GM21619 (cell line): ENCODE results near the gene NEURL1.

Experiments used
- ATAC-seq: cut with Tn5 transposase; IDR thresholded peaks from one replicate; pipeline ENCODE4 v1.9.1; 2021; ENCODE audit not compliant: unreplicated experiment

The NEURL1 gene

DNA sequence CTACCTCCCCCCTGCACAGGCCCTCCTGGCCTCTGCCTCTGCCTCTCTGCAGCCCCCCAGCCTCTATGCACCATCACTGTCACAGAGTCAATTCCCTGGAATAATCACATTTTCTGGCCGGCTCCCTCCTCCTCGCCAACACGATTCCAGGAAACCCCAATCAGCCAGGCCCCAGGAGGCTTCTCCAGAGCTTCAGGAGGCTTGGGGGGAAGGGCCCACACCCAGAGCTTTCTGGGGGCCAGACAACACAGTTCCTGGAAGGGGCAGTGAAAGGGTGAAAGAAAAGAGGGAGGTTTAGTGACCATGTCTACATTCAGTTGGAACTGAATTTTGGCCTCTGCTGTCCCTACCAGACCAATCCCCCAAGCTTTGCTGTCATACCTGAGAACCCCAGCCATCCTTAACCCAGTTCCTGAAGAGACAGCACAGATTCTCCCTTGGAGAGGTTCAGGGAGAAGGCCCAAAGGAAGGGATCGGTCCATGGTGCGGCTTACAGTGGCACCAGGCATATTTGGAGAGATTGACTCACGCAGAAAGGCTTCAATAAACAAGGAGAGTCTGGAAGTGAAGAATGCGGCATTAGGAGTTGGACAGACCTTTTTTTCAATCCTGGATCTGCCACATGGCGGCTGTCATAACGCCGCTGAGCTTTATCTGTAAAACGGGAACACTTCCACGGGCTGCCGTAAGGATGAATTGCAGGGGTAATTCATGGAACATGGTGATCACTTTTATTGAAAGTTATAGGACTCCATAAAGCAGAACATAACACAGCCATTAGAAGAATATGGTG is 89.0 kb downstream of the NEURL1 start:
- no peak for ATAC-seq

DNA sequence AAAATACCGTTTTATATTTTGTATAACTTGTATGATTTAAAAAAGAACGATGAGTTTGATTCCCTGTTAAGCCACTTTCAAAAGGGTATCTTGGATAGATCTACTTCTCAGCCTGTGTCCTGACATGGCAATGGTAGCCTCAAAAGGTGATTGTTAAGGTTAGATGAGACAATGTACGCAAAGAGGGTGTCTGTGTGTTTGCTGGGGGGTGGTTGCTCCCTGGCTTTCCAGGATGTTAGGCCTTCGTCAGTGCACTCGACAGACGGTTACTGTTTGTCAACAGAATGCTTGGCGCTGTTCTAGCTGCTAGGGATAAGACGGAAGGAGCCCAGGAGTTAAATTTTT is 90.3 kb downstream of the NEURL1 start:
- no peak for ATAC-seq

DNA sequence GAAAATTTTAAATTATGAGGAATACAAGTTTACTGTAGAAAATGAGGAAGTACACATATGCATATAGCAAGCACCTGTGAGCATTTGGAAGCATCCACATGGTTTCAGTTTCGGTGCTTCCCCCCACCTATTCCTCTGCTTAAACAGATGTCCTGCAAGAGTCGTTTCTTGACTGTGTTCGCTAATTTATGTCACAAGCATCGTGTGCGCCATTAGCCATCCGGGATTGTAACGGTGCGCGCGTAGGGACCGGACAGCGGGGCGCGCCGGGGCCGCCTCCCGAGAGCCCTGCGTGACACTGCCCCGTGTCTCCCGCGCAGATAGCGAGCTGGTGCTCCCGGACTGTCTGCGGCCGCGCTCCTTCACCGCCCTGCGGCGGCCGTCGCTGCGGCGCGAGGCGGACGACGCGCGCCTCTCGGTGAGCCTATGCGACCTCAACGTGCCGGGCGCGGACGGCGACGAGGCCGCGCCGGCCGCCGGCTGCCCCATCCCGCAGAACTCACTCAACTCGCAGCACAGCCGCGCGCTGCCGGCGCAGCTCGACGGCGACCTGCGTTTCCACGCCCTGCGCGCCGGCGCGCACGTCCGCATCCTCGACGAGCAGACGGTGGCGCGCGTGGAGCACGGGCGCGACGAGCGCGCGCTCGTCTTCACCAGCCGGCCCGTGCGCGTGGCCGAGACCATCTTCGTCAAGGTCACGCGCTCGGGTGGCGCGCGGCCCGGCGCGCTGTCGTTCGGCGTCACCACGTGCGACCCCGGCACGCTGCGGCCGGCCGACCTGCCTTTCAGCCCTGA is 90.9 kb downstream of the NEURL1 start:
- ATAC-seq = no peak

DNA sequence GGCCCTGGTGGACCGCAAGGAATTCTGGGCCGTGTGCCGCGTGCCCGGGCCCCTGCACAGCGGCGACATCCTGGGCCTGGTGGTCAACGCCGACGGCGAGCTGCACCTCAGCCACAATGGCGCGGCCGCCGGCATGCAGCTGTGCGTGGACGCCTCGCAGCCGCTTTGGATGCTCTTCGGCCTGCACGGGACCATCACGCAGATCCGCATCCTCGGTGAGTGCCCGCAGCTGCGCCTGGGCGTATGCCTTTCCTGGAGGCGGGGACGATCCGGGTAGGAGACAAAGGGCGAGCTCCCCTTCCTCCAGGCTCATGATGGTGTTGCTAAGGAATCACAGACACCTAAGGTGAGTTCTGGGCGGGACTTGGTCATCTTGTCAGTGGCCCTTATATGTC is 91.5 kb downstream of the NEURL1 start:
- ATAC-seq = no peak

DNA sequence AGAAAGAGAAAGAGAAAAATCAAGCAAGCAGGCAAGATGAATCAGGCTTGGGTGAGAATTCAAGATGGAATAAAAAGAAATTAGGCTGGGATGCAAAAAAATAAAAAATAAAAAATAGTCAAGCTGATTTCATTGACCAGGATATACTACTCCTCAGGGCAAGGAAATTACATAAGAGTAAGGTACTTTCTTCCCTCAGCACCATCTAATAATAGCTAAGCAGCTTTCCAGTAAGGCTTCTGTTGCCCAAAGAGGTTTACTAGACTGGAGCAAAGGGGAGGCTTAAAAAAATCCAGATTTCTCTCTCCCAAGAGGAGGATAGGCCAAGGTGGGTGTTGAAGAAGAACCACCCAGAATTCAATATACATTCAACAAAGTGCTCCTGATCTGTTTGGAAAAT is 93.6 kb downstream of the NEURL1 start:
- no peak for ATAC-seq

DNA sequence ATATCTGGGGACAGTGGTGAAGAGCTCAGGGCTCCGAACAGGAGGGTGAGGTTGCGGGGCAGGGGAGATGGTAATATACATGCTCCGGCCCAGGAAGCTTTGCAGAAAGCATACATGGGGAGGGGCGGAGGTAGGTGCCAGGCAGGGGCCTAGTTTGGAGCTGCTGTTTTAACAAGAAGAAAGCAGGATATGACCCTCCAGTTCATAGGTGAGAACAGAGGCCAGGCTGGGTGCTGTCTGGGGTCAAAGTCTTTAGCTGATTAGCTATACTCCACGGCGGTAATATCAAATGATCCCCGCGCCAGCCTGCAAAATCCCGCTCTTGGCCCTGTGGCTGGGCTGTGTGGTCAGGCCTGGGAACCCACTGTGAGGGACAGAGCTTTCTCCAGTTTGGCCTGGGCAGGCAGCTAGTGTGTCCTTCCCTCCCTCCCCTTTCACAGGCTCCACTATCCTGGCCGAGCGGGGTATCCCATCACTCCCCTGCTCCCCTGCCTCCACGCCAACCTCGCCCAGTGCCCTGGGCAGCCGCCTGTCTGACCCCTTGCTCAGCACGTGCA is 95.6 kb downstream of the NEURL1 start:
- no peak for ATAC-seq

DNA sequence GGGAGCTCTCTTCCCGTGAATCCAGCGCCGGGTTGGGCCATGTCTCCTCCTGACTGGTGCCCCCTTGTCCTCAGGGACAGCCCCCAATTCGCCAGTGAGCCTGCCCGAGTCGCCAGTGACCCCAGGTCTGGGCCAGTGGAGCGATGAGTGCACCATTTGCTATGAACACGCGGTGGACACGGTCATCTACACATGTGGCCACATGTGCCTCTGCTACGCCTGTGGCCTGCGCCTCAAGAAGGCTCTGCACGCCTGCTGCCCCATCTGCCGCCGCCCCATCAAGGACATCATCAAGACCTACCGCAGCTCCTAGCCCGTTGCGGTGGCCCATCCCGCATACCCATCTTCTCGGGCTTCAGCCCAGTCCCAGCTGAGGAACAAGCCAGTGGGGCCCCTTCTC is 96.6 kb downstream of the NEURL1 start:
- no peak for ATAC-seq

DNA sequence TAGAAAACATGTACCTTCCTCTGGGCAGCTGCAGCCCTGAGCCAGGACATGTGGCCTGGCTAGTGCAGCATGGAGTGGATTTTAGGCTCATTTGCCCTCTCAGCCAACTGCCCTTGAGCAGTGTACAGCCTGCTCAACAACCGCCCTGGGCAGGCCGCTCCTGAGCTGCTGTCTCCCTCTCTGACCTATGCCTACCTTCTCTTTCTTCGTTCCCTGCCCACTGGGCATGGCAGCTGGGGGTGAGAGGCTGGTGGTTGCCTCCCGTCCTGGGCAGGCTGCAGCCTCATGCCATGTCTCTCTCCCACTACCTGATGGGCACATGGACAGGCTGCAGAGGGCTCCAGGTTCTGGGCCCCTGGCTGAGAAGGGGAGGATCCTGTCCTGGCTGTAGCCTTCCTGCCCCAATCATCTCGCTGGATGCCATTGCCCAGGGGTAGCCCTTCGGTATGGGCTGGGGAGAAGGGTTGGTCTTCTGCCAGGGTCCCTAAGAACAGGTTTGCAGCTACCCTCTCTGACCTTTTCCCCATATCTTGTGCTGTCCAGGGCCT is 97.3 kb downstream of the NEURL1 start:
- no peak for ATAC-seq

DNA sequence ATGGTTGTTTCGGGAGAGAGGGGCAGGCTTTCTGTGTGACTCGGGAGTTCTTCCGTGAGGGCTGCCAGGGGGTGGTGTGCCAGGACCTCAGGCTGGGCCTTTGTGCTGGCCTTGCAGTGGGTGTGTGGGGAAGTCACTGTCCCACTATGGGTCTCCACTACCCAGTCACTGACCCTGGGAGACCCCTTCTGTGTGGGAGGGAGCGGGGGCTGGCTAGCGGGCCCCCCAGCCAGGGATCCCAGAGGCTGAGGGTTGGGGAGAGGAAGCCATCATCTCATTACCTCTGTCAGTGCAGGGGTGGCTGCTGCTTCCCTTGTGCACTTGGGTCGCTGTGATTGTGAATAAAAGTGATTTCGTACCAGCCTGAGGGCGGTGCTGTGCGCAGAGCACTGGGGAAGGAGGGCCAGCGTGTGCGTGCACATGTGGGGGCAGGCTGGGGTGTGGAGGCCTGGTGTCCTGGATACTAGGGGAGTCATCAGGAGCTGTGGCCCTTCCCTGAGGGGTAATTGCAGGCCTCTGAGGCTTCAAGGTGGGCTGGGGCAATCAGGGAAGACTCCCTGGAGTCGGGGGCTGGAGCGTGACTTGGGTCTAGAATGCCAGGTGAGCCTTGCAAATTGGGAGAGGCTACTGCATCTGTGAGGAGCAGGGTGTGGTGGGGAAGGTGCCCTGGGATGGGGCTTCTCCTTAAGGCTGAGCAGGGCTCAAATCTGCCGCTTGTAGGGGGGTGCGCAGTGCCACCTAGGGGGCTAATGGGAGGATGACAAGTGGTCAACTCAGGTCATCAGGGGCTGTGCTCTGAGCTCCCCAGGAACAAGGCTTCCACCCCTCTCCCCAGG is 98.9 kb downstream of the NEURL1 start:
- ATAC-seq = peak; percentile 54

DNA sequence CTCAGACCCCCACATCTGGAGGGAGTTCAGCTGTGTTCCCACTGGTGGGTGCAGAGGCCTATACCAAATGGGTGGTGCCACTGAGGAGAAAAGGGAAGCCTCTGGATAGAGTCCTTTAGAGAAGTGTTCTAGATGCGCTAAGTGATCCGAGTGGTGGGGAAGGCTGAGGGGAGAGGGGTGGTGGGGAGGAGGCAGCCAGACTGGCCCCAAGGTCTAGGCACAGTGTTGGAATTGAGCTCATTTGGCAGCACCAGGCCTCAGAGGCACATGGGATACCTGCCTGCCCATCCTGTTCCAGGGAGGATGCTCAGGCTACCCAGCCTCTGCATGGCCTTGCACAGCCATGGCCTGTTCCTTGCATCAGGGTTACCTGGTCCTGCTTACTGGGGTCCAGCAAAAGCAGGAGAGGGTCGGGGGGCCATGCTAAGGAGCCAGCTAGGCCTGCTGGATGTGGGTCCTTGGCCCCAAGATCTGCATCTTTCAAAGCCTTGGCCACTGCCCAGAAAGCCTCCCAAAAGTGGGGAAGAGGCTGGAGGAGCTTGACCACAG is 99.6 kb downstream of the NEURL1 start:
- ATAC-seq = no peak

DNA sequence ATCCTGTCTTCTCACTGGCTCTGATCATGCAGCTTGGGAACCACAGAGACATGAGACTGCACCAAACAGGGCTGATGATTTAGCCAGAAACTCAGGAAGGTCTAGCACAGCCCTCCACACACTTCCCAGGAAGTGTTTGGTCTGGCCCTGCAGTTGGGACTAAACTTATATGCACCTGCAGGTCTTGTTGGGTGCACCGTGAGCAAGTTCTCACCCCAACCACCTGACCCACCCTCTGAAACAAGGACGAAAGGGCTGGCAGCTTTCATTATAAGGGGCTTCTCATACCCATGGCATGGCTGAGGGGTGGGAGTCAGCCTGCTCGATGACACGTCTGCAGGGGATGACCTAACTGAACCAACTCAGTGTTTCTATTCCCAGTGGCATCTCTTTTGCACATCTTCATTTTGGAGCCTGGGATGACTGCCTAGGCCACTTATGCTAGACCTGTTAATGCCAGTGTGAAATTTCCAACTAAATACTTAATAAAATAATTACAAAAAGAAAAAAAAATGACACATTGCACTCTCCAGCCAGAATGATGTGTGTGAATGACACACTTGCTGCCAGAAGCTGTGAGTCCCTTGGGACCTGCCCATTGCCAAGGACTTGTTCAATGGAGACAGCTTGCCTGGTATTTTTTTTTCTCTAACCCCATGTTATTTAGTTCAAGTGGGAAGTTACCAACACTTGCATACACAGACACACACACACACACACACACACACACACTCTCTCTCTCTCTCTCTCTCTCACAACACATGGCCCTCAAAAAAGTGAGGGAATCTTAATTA is 102.6 kb downstream of the NEURL1 start:
- no peak for ATAC-seq

DNA sequence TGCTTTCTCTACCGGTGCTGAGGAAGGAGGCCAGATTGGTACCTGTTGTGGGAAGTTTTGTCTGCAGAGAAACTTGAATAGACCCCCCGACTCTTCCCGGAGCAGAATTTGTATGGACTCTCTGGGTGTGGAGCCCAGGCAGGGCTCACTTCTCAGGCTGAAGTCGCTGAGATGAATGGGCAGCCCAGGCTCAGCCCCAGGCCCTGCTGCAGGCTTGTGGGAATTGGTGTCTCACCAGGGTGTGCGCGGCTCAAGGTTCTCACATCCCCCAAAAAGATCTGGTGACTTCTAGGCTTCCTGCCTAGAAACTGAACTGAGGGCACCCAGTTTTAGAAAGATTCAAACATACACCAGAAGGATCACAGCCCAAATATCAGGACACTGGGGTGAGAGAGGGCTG is 103.5 kb downstream of the NEURL1 start:
- no peak for ATAC-seq

DNA sequence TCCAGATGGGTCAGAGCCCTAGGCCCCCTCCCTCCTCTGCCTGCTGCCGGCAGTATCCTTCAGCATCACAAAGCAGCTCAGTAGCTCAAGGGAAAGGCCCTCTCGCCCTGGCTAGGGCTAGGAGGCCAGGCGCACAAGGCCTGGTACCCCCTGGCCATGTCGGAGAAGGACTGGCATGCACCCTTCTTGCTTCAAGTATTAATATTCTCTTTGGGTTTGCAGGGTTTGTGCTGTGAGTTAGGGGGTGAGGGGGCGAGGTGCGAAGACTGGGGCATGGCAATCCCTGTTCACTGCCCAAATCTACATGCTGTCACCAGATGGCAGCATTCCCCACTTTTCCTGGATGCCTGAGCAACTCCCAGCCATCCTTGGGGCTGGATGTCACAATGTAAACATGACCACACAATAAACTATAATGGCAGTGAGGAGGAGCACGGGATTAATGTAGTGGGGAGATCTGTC is 105.2 kb downstream of the NEURL1 start:
- no peak for ATAC-seq

DNA sequence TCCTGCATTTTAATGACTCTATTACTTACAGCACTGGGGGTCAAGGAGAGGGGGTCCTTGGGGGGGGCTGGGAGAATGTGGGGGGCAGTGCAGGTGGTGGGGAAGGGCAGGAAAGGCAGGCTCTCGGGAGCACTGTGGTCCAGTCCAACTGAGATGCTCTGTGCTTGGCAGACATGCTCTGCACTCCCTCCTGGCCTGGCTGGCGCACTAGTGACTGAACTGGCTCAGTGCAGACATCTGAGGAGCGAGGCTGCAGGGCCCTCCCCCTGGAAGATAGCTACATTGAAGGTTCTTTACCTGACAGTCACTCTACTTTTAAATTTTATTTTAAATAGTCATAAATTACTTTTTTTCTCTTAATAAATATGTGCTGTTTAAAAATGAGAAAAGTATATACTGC is 105.7 kb downstream of the NEURL1 start:
- no peak for ATAC-seq

DNA sequence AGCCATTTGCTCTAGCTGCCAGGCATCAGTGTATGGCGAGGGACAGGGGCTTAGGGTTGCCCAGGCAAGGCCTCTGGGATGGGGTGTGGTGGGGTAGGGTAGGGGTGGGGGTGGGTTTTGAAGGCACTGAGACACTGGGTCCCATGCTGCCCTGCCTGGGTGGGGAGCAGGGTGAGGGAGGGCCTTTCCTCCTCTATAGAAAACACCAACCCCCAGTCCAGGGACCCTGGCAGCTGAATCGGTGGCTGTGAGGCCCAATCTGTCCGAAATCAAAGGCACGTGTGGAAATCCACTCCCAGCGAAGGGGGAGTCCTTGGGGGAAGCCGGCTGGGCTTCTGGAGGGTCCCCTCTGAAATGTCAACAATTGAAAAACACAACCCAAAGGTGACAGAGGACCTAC is 106.4 kb downstream of the NEURL1 start:
- ATAC-seq = no peak

DNA sequence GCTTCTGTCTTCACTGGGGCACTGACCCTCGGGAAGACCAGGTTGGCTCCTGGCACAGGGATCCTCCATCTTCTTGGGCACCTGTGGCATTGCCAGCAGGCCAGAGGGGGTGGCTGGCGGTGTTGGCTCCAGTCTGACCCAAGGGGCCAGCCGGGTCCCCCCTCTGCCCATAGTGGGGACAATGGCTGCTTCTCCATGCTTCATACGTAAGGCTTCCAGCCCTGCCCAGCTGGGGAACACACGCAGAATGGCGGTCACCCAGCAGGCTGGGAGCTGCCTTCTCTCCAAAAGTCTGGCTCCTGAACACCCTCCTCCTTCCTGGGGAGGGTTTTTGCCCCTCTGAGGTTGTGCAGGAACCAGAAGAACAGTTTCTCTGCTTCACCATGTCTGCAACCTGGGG is 106.8 kb downstream of the NEURL1 start:
- ATAC-seq = no peak

DNA sequence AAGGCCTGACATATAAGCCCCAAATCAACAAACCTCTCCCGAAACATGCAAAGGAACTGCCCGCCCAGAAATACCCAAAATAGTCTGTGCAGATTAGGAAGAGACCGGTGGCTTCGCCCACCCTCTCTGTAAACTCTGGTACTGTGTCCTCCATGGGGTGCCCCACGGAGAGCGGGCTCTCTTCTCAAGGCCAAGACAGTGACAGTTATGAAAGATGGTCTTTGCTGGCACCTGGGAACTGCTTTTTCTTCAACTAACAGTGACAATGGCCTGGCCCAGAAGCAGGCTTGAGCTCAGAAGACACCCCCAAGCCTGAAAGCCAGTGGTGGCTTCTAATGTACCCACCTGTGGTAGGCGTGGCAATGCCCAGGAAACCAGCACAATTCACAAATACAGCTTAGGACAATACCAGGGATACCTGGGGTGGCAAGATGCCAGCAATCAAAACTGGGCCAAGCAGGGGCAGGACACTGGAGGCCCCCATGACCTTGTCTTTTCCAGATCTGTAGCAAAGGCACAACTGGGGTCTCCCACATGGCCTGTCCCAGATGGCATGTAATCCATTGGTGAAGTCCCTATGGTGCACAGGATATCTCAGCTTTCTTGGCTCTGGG is 107.6 kb downstream of the NEURL1 start:
- ATAC-seq = no peak

DNA sequence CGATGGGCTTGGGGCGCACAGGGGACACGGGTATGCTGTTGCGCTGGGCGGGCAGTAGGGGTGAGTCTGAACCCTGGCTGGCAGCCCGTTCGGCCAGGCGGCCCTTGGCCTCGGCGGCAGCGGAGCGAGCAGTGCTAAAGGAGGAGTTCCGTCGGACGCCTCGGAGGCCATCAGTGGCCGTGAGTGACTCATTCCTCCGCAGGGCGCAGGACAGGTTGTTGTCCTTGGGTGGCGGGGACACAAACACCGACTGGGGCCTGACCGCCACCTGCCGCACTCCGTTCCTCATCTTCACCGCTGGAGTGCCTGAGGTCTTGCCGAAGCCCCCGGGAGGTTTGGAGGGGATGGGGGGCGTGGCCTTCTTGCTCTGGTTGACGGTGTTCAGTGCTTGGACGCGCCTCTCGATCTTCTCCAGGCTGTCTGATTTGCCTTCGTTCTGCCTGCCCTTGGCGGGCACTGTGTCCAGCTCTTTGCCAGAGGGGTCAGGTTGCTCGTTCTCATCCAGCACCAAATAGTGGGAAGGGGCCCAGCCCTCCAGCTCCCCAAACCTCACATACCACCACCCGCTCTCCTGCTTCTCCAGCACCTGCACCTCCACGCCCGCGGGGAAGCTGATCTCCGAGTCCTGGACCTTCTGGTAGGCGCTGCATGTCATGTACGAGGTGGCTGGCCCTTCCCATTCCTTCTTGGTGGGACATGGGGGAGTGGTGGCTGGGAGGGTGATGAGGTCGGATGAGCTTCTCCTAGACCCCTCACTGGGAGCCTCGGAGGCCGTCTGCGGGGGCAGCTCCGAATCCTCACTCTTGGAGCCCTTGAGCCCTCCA is 108.7 kb downstream of the NEURL1 start:
- ATAC-seq = no peak

DNA sequence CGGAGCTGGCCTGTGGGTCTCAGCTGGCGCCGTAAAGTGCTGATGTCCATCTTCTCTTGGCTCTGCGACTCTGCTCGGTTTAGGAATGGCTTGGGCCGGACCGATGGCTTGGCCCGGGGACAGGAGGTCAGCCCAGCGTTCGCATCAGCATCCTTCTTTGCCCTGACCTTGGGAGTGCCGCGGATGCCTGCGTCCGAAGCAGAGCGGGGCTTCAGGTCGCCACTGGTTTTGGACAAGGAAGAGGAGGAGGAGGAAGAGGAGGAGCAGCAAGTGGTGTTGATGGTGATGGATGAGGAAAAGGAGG is 109.3 kb downstream of the NEURL1 start:
- ATAC-seq = no peak
